ENCODE results near the gene ENC1.

GRCh38 chr5:74619308-74619707 lies 21.2 kb downstream of the ENC1 start:
- TF ChIP-seq EZH2 (IDR thresholded peaks at IDR 0.05; ENCODE audit: insufficient read depth, low read length) (no peak), CTCF (IDR thresholded peaks at IDR 0.05; ENCODE audit: insufficient read depth, low read depth, low read length) (no peak)
